Mucosa of rectum (tissue), 2 donors: ENCODE results near the gene FAM184A.

Experiments
- H3K27ac ChIP-seq, 2 donors: one replicate each; pipeline ENCODE4 v1.7.0; 2013; ENCODE audit warnings: inconsistent platforms in 2 of 2, low read depth in 2 of 2, low read length in 2 of 2
- H3K27me3 ChIP-seq, 2 donors: one replicate each; pipeline ENCODE4 v1.7.0; 2013; ENCODE audit warnings: low read length in 2 of 2; ENCODE audit not compliant: control insufficient read depth in 2 of 2, insufficient read depth in 2 of 2
- H3K36me3 ChIP-seq, 2 donors: one replicate each; pipeline ENCODE4 v1.7.0; 2013; ENCODE audit warnings: low read length in 2 of 2; ENCODE audit not compliant: control insufficient read depth in 2 of 2, insufficient read depth in 2 of 2
- H3K4me1 ChIP-seq, 2 donors: one replicate each; pipeline ENCODE4 v1.7.0; 2013; ENCODE audit warnings: low read length in 2 of 2, mild to moderate bottlenecking in 1 of 2; ENCODE audit not compliant: control insufficient read depth in 2 of 2, insufficient read depth in 2 of 2
- H3K4me3 ChIP-seq, 2 donors: one replicate each; pipeline ENCODE4 v1.7.0; 2013; ENCODE audit warnings: low read length in 2 of 2
- H3K9ac ChIP-seq, 2 donors: one replicate each; pipeline ENCODE4 v1.7.0; 2013; ENCODE audit warnings: low read length in 2 of 2, low read depth in 1 of 2, mild to moderate bottlenecking in 1 of 2
- H3K9me3 ChIP-seq, 2 donors: one replicate each; pipeline ENCODE4 v1.7.0; 2013; ENCODE audit warnings: low read length in 2 of 2; ENCODE audit not compliant: control insufficient read depth in 2 of 2
- donor health status: healthy.
- donor health status: Normal muscosa, but diverticular disease.

Gene FAM184A

GRCh38 chr6:118923035-118923434 lies 155.4 kb downstream of the FAM184A start:
- Histone ChIP-seq H3K9me3 (no peaks in the 10 kb centered on the region), H3K27ac (no peak overlapping the region), H3K4me3 (no peak overlapping the region), H3K36me3 (peaks cover 37 to 48% of the 10 kb centered on the region in 2 donors), H3K27me3 (no peaks in the 10 kb centered on the region), H3K4me1 (no peaks in the 10 kb centered on the region), H3K9ac (no peak overlapping the region)

GRCh38 chr6:118921084-118921483 lies 157.4 kb downstream of the FAM184A start:
- no peaks in the 10 kb centered on the region for H3K4me1 ChIP-seq
- peaks cover 45 to 52% of the 10 kb centered on the region in 2 donors for H3K36me3 ChIP-seq
- H3K9me3 ChIP-seq, result no peaks in the 10 kb centered on the region
- no peaks in the 10 kb centered on the region for H3K27me3 ChIP-seq
- no peak overlapping the region for H3K27ac ChIP-seq
- no peak overlapping the region for H3K9ac ChIP-seq
- no peak overlapping the region for H3K4me3 ChIP-seq

GRCh38 chr6:118918329-118918725 lies 160.1 kb downstream of the FAM184A start:
- Histone ChIP-seq H3K27ac (no peak overlapping the region), H3K9ac (no peak overlapping the region), H3K4me1 (no peaks in the 10 kb centered on the region), H3K4me3 (no peak overlapping the region), H3K27me3 (no peaks in the 10 kb centered on the region), H3K9me3 (no peaks in the 10 kb centered on the region), H3K36me3 (peaks cover 59 to 63% of the 10 kb centered on the region in 2 donors)

- Histone ChIP-seq H3K4me3 (no peak overlapping the region), H3K27ac (no peak overlapping the region), H3K36me3 (peaks cover 58 to 62% of the 10 kb centered on the region in 2 donors), H3K27me3 (no peaks in the 10 kb centered on the region), H3K4me1 (no peaks in the 10 kb centered on the region), H3K9me3 (no peaks in the 10 kb centered on the region), H3K9ac (no peak overlapping the region)
Observed at GRCh38 chr6:118917546-118918328, 160.7 kb downstream of the FAM184A start.

- peaks cover 52 to 57% of the 10 kb centered on the region in 2 donors for H3K36me3 ChIP-seq
- no peak overlapping the region for H3K9ac ChIP-seq
- no peaks in the 10 kb centered on the region for H3K4me1 ChIP-seq
- no peak overlapping the region for H3K27ac ChIP-seq
- no peaks in the 10 kb centered on the region for H3K9me3 ChIP-seq
- no peaks in the 10 kb centered on the region for H3K27me3 ChIP-seq
- H3K4me3 ChIP-seq, result no peak overlapping the region
Observed at GRCh38 chr6:118914598-118914997, 163.9 kb downstream of the FAM184A start.

- no peak overlapping the region for H3K4me3 ChIP-seq
- no peak overlapping the region for H3K27ac ChIP-seq
- H3K27me3 ChIP-seq, result no peaks in the 10 kb centered on the region
- no peak overlapping the region for H3K9ac ChIP-seq
- H3K9me3 ChIP-seq, result no peaks in the 10 kb centered on the region
- H3K36me3 ChIP-seq, result peaks cover 59 to 61% of the 10 kb centered on the region in 2 donors
- no peaks in the 10 kb centered on the region for H3K4me1 ChIP-seq
Observed at GRCh38 chr6:118913161-118913560, 165.3 kb downstream of the FAM184A start.

- no peaks in the 10 kb centered on the region for H3K27me3 ChIP-seq
- no peaks in the 10 kb centered on the region for H3K4me1 ChIP-seq
- no peaks in the 10 kb centered on the region for H3K9me3 ChIP-seq
- peaks cover 62 to 65% of the 10 kb centered on the region in 2 donors for H3K36me3 ChIP-seq
- no peak overlapping the region for H3K9ac ChIP-seq
- no peak overlapping the region for H3K27ac ChIP-seq
- H3K4me3 ChIP-seq, result no peak overlapping the region
Observed at GRCh38 chr6:118912646-118913045, 165.8 kb downstream of the FAM184A start.
